ENCODE results near the gene TOMM5. TPM values are rescaled to one million over a fixed set of nuclear protein-coding genes. Genes with fewer than 3 reads are reported as not detected.

TOMM5 gene
- 120 and 140 TPM in 2 replicates for total RNA-seq

- TF ChIP-seq, protein P1, sequence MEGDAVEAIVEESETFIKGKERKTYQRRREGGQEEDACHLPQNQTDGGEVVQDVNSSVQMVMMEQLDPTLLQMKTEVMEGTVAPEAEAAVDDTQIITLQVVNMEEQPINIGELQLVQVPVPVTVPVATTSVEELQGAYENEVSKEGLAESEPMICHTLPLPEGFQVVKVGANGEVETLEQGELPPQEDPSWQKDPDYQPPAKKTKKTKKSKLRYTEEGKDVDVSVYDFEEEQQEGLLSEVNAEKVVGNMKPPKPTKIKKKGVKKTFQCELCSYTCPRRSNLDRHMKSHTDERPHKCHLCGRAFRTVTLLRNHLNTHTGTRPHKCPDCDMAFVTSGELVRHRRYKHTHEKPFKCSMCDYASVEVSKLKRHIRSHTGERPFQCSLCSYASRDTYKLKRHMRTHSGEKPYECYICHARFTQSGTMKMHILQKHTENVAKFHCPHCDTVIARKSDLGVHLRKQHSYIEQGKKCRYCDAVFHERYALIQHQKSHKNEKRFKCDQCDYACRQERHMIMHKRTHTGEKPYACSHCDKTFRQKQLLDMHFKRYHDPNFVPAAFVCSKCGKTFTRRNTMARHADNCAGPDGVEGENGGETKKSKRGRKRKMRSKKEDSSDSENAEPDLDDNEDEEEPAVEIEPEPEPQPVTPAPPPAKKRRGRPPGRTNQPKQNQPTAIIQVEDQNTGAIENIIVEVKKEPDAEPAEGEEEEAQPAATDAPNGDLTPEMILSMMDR (IDR thresholded peaks at IDR 0.05; ENCODE audit: insufficient read depth, low read depth, low read length), result no peak
- DNase-seq (ENCODE audit: low read depth), result peak; percentile 96
- H3K4me3 ChIP-seq (ENCODE audit: low read depth, low read length), result peak within 1 kb of the TSS; percentile 99
Observed at GRCh38 chr9:37592108-37592951, at the start of gene TOMM5. TOMM5 (minus strand) TSS chr9:37592597; CDS start chr9:37592532, 65 bp downstream.

DNA sequence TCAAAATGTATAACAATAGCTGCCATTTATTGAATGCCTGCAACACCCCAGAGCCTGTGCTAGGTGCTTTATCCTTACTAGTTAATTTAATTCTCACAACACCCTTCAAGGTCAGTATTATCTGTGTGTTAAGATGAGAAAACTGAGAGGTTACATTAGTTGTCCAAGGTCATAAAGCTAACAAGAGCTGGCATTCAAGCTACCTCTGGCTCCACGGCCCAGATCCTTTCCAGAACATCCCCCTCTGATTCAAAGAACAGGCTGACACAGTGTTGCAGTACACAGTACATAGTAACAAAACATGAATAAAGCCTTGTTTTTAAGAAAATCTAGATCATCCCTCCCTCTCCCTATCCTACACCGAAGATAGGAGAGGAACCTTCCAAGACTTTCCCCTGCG is 48.9 kb upstream of the TOMM5 start:
- TF ChIP-seq, protein P1 (IDR thresholded peaks at IDR 0.05; ENCODE audit: insufficient read depth, low read depth, low read length), result no peak
- no peak overlapping the region for H3K4me3 ChIP-seq (ENCODE audit: low read depth, low read length)
- DNase-seq (ENCODE audit: low read depth), result no peak

- TF ChIP-seq, protein P1 (IDR thresholded peaks at IDR 0.05; ENCODE audit: insufficient read depth, low read depth, low read length), result no peak
- DNase-seq (ENCODE audit: low read depth), result no peak
- no peak overlapping the region for H3K4me3 ChIP-seq (ENCODE audit: low read depth, low read length)
Observed at GRCh38 chr9:37640246-37640645, 47.8 kb upstream of the TOMM5 start.

- DNase-seq (ENCODE audit: low read depth), result no peak
- TF ChIP-seq, protein P1 (IDR thresholded peaks at IDR 0.05; ENCODE audit: insufficient read depth, low read depth, low read length), result no peak
- H3K4me3 ChIP-seq (ENCODE audit: low read depth, low read length), result no peak overlapping the region
Observed at GRCh38 chr9:37639841-37640240, 47.4 kb upstream of the TOMM5 start.

DNA sequence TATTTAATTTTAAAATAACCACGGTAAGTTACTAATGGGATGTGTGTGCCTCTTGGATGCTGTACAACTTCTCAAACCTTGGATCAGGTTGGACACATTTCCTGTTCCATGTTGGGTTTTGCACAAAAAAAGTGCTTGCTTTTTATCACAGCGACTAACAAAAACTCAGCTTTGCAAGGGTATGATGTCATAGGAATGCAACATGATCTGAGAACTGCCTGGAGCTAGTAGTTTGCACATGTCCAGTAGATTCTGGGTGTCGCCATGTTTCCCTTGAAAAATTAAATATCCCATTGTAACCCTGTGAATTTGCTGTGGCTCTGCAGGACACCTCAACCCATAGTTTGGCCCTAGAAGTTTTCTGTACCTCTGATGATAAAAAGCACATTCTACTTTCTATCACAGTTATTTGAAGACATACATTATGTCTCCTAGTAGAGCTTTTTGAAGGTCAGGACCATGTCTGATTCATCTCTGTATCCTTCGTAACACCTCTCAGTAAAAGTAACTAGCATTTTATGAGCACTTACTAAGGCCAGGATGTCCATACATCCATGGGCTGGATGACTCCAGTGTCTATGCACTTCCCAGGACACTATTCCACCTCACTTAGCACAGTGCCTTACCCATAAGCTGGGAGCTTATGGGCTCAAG is 46.8 kb upstream of the TOMM5 start:
- DNase-seq (ENCODE audit: low read depth), result peak; percentile 20
- TF ChIP-seq, protein P1 (IDR thresholded peaks at IDR 0.05; ENCODE audit: insufficient read depth, low read depth, low read length), result no peak

GRCh38 chr9:37636511-37637448 is 44.4 kb upstream of the TOMM5 start:
- no peak overlapping the region for H3K4me3 ChIP-seq (ENCODE audit: low read depth, low read length)
- TF ChIP-seq, protein P1 (IDR thresholded peaks at IDR 0.05; ENCODE audit: insufficient read depth, low read depth, low read length), result no peak
- no peak for DNase-seq (ENCODE audit: low read depth)

More for the DNA sequence above, 46.8 kb upstream of the TOMM5 start:
- no peak overlapping the region for H3K4me3 ChIP-seq (ENCODE audit: low read depth, low read length)

All from fibroblast of villous mesenchyme (primary cell).